K562 (cell line): ENCODE measurements around the gene UBN1. TPM values are rescaled to one million over a fixed set of nuclear protein-coding genes. Genes with fewer than 3 reads are reported as not detected.

Source experiments
- E2F3 ChIP-seq: fragments of 250-450 bp; sonication (Bioruptor Pico); IDR thresholded peaks from 2 replicates; pipeline ENCODE4 v1.4.0; 2020; ENCODE audit warnings: mild to moderate bottlenecking
- ETV6 ChIP-seq, 3 experiments: fragments of 150-350 bp in 1 of 3; sonication (generic) in 1 of 3; formaldehyde crosslinking in 1 of 3; IDR thresholded peaks; 2 replicates each; pipeline versions ENCODE4 v1.6.1 to v1.8.0; 2014 to 2022; ENCODE audit warnings: borderline replicate concordance in 2 of 3, low read depth in 2 of 3, antibody characterized with exemption in 1 of 3, low read length in 1 of 3, mild to moderate bottlenecking in 1 of 3, missing genetic modification reagents in 1 of 3
- GABPB2 ChIP-seq: fragments of 250-450 bp; sonication (Bioruptor Pico); conservative IDR thresholded peaks from 2 replicates; pipeline ENCODE4 v1.5.1; 2021; ENCODE audit warnings: mild to moderate bottlenecking
- GTF2E2 ChIP-seq: fragments of 200-800 bp; sonication (Bioruptor generic); IDR thresholded peaks from 2 replicates; pipeline ENCODE4 v1.6.1; 2016; ENCODE audit warnings: missing genetic modification characterization, missing compliant biosample characterization
- HDAC6 ChIP-seq: IDR thresholded peaks from 2 replicates; pipeline ENCODE4 v1.6.1; 2012; ENCODE audit warnings: low read depth, mild to moderate bottlenecking, control low read depth, inconsistent platforms, low read length, moderate library complexity
- ZFP36 ChIP-seq: fragments of 150-350 bp; IDR thresholded peaks from 2 replicates; pipeline ENCODE4 v1.6.1; 2018; ENCODE audit warnings: low read length, low read depth; ENCODE audit not compliant: partially characterized antibody
- polyA plus RNA-seq, 8 experiments: library from polyadenylated mRNA; depleted of rRNA in 4 of 8; stranded (reverse) in 5 of 8; unstranded in 3 of 8; fragments of >200 nt; fragmentation: Nextera tagmentation in 2 of 8; fragmentation: Illumina TruSeq in 1 of 8; extraction: Ambion mirVana in 2 of 8; extraction: Trizol in 1 of 8; gene quantifications; 2 replicates each; pipeline versions ENCODE4 v1.2.1 to v1.2.3, GENCODE V29; 2011 to 2014; ENCODE audit warnings: inconsistent platforms in 1 of 8, missing spikeins in 1 of 8
- total RNA-seq, 7 experiments: library from RNA; depleted of rRNA in 6 of 7; stranded (reverse); fragments of >200 nt in 6 of 7; fragmentation: Illumina TruSeq in 2 of 7; extraction: Trizol in 2 of 7; gene quantifications; 2 replicates each; pipeline versions ENCODE4 v1.2.1 to v1.2.3, GENCODE V29; 2011 to 2021; ENCODE audit warnings: low replicate concordance in 1 of 7
- TF ChIP-seq, protein P1 (sequence below), 2 experiments: fragments of 450-650 bp in 1 of 2; sonication (generic) in 1 of 2; formaldehyde crosslinking in 1 of 2; IDR thresholded peaks; 2 replicates each; pipeline versions ENCODE4 v1.7.1 to v1.9.0; 2016 to 2022; ENCODE audit warnings: inconsistent platforms in 1 of 2, mild to moderate bottlenecking in 1 of 2, missing genetic modification reagents in 1 of 2
- TF ChIP-seq, protein P2 (sequence below): fragments of 450-650 bp; formaldehyde crosslinking; IDR thresholded peaks from 2 replicates; pipeline ENCODE4 v1.4.0; 2020; ENCODE audit warnings: mild to moderate bottlenecking, moderate library complexity

The UBN1 gene
- total and polyA plus RNA-seq, 9 of the 15 experiments (the other 6 are each of a cell fraction or from before 2014, with no cell fraction given): 1.5 to 45.7 (median 20.6) TPM

DNA sequence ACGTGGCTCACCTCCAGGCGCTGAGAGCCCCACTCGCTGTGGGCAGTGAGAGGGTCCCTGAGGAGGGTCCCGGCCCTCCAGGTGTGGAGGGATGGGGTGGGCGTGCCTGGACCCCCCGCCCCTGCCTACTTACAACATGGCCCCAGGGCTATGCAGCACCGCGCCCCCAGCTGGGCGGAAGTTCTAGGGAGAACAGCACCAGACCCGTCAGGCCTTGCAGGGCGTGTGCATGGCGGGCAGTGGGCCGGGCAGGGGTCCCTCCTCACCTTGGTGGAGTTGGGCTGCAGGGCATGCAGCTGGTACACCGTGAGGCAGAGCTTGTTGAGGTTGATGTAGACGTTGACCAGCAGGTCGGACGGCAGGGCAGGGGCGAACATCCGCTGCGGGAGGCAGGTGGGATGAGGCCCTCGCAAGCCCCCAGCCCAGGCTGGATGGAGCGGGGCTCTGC, 49.5 kb upstream of the UBN1 start (continued):
- TF ChIP-seq, protein P1, sequence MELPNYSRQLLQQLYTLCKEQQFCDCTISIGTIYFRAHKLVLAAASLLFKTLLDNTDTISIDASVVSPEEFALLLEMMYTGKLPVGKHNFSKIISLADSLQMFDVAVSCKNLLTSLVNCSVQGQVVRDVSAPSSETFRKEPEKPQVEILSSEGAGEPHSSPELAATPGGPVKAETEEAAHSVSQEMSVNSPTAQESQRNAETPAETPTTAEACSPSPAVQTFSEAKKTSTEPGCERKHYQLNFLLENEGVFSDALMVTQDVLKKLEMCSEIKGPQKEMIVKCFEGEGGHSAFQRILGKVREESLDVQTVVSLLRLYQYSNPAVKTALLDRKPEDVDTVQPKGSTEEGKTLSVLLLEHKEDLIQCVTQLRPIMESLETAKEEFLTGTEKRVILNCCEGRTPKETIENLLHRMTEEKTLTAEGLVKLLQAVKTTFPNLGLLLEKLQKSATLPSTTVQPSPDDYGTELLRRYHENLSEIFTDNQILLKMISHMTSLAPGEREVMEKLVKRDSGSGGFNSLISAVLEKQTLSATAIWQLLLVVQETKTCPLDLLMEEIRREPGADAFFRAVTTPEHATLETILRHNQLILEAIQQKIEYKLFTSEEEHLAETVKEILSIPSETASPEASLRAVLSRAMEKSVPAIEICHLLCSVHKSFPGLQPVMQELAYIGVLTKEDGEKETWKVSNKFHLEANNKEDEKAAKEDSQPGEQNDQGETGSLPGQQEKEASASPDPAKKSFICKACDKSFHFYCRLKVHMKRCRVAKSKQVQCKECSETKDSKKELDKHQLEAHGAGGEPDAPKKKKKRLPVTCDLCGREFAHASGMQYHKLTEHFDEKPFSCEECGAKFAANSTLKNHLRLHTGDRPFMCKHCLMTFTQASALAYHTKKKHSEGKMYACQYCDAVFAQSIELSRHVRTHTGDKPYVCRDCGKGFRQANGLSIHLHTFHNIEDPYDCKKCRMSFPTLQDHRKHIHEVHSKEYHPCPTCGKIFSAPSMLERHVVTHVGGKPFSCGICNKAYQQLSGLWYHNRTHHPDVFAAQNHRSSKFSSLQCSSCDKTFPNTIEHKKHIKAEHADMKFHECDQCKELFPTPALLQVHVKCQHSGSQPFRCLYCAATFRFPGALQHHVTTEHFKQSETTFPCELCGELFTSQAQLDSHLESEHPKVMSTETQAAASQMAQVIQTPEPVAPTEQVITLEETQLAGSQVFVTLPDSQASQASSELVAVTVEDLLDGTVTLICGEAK (IDR thresholded peaks at IDR 0.05): no peak
- TF ChIP-seq, protein P1 (CRISPR knock-in tag; IDR thresholded peaks at IDR 0.05): no peak
- TF ChIP-seq, protein P2, sequence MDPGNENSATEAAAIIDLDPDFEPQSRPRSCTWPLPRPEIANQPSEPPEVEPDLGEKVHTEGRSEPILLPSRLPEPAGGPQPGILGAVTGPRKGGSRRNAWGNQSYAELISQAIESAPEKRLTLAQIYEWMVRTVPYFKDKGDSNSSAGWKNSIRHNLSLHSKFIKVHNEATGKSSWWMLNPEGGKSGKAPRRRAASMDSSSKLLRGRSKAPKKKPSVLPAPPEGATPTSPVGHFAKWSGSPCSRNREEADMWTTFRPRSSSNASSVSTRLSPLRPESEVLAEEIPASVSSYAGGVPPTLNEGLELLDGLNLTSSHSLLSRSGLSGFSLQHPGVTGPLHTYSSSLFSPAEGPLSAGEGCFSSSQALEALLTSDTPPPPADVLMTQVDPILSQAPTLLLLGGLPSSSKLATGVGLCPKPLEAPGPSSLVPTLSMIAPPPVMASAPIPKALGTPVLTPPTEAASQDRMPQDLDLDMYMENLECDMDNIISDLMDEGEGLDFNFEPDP (CRISPR knock-in tag): no peak
- TF ChIP-seq GABPB2 (CRISPR knock-in tag) (no peak), HDAC6 (no peak), ETV6 (IDR thresholded peaks at IDR 0.05; ENCODE audit: borderline replicate concordance in 1 of 2, low read depth in 2 of 2, low read length in 1 of 2) (no peak), ETV6 (CRISPR knock-in tag; IDR thresholded peaks at IDR 0.05; ENCODE audit: borderline replicate concordance) (no peak), GTF2E2 (tag) (no peak), ZFP36 (no peak), E2F3 (CRISPR knock-in tag) (no peak)
- TF ChIP-seq, all 486 proteins: peak for 0
